ENCODE measurements around the gene ROBO1.

The ROBO1 gene

GRCh38 chr3:79016587-79017376 lies 751.0 kb downstream of the ROBO1 start:
- H4K20me1 ChIP-seq (ENCODE audit: low read depth, low read length), result no peaks in the 10 kb centered on the region
- no peaks in the 10 kb centered on the region for H3K9me3 ChIP-seq (ENCODE audit: insufficient read depth, low read length)
- H3K9ac ChIP-seq (ENCODE audit: low read length), result no peak overlapping the region
- no peaks in the 10 kb centered on the region for H3K79me2 ChIP-seq (ENCODE audit: insufficient read depth, low read length)
- H3K4me3 ChIP-seq (ENCODE audit: insufficient read depth, low read length, poor library complexity, severe bottlenecking), result no peak overlapping the region
- H3K27ac ChIP-seq (ENCODE audit: low read depth, low read length), result no peak overlapping the region
- no peak overlapping the region for H3K4me2 ChIP-seq (ENCODE audit: low read depth, low read length, poor library complexity, severe bottlenecking)
- no peaks in the 10 kb centered on the region for H3K9me2 ChIP-seq (replicated peaks; ENCODE audit: insufficient read depth, low read length)
- H2AFZ ChIP-seq (ENCODE audit: low read depth, low read length, severe bottlenecking), result no peak overlapping the region
- no peaks in the 10 kb centered on the region for H3F3A ChIP-seq (ENCODE audit: insufficient read depth)
- no peak for TF ChIP-seq EZH2phosphoT487 (conservative IDR thresholded peaks at IDR 0.05; ENCODE audit: low read length)
- no peaks in the 10 kb centered on the region for H3K27me3 ChIP-seq (ENCODE audit: low read length)
- no peaks in the 10 kb centered on the region for H3K36me3 ChIP-seq (ENCODE audit: low read length)

- H3K9me3 ChIP-seq (ENCODE audit: insufficient read depth, low read length), result no peaks in the 10 kb centered on the region
- no peaks in the 10 kb centered on the region for H3K27me3 ChIP-seq (ENCODE audit: low read length)
- no peaks in the 10 kb centered on the region for H3K79me2 ChIP-seq (ENCODE audit: insufficient read depth, low read length)
- H2AFZ ChIP-seq (ENCODE audit: low read depth, low read length, severe bottlenecking), result no peak overlapping the region
- H4K20me1 ChIP-seq (ENCODE audit: low read depth, low read length), result no peaks in the 10 kb centered on the region
- H3K4me2 ChIP-seq (ENCODE audit: low read depth, low read length, poor library complexity, severe bottlenecking), result no peak overlapping the region
- no peaks in the 10 kb centered on the region for H3F3A ChIP-seq (ENCODE audit: insufficient read depth)
- TF ChIP-seq CTCF (IDR thresholded peaks at IDR 0.05; ENCODE audit: insufficient read depth, low read length, poor library complexity, severe bottlenecking) (no peak), EZH2phosphoT487 (conservative IDR thresholded peaks at IDR 0.05; ENCODE audit: low read length) (no peak)
- H3K9me2 ChIP-seq (replicated peaks; ENCODE audit: insufficient read depth, low read length), result no peaks in the 10 kb centered on the region
- no peaks in the 10 kb centered on the region for H3K36me3 ChIP-seq (ENCODE audit: low read length)
- no peak overlapping the region for H3K9ac ChIP-seq (ENCODE audit: low read length)
- no peak overlapping the region for H3K27ac ChIP-seq (ENCODE audit: low read depth, low read length)
- H3K4me3 ChIP-seq (ENCODE audit: insufficient read depth, low read length, poor library complexity, severe bottlenecking), result no peak overlapping the region
Measured at GRCh38 chr3:79015854-79016253, 751.9 kb downstream of the ROBO1 start.

GRCh38 chr3:79012946-79013362 lies 754.8 kb downstream of the ROBO1 start:
- no peak for TF ChIP-seq CTCF (IDR thresholded peaks at IDR 0.05; ENCODE audit: insufficient read depth, low read length, poor library complexity, severe bottlenecking)
- TF ChIP-seq EZH2phosphoT487 (conservative IDR thresholded peaks at IDR 0.05; ENCODE audit: low read length), result no peak

GRCh38 chr3:79012530-79012913 lies 755.3 kb downstream of the ROBO1 start:
- Histone ChIP-seq H3K9me2 (replicated peaks; ENCODE audit: insufficient read depth, low read length) (no peaks in the 10 kb centered on the region), H3K36me3 (ENCODE audit: low read length) (no peaks in the 10 kb centered on the region), H3K27me3 (ENCODE audit: low read length) (no peaks in the 10 kb centered on the region), H3K79me2 (ENCODE audit: insufficient read depth, low read length) (no peaks in the 10 kb centered on the region), H2AFZ (ENCODE audit: low read depth, low read length, severe bottlenecking) (no peak overlapping the region), H3K4me2 (ENCODE audit: low read depth, low read length, poor library complexity, severe bottlenecking) (no peak overlapping the region), H4K20me1 (ENCODE audit: low read depth, low read length) (no peaks in the 10 kb centered on the region), H3K27ac (ENCODE audit: low read depth, low read length) (no peak overlapping the region), H3K4me3 (ENCODE audit: insufficient read depth, low read length, poor library complexity, severe bottlenecking) (no peak overlapping the region), H3F3A (ENCODE audit: insufficient read depth) (no peaks in the 10 kb centered on the region), H3K9ac (ENCODE audit: low read length) (no peak overlapping the region), H3K9me3 (ENCODE audit: insufficient read depth, low read length) (no peaks in the 10 kb centered on the region)
- TF ChIP-seq CTCF (IDR thresholded peaks at IDR 0.05; ENCODE audit: insufficient read depth, low read length, poor library complexity, severe bottlenecking) (no peak), EZH2phosphoT487 (conservative IDR thresholded peaks at IDR 0.05; ENCODE audit: low read length) (no peak)

More at GRCh38 chr3:79012946-79013362, 754.8 kb downstream of the ROBO1 start:
- Histone ChIP-seq H3K4me2 (ENCODE audit: low read depth, low read length, poor library complexity, severe bottlenecking) (no peak overlapping the region), H3K27me3 (ENCODE audit: low read length) (no peaks in the 10 kb centered on the region), H3K9me3 (ENCODE audit: insufficient read depth, low read length) (no peaks in the 10 kb centered on the region), H3K9me2 (replicated peaks; ENCODE audit: insufficient read depth, low read length) (no peaks in the 10 kb centered on the region), H3K36me3 (ENCODE audit: low read length) (no peaks in the 10 kb centered on the region), H3K4me3 (ENCODE audit: insufficient read depth, low read length, poor library complexity, severe bottlenecking) (no peak overlapping the region), H4K20me1 (ENCODE audit: low read depth, low read length) (no peaks in the 10 kb centered on the region), H3K9ac (ENCODE audit: low read length) (no peak overlapping the region), H2AFZ (ENCODE audit: low read depth, low read length, severe bottlenecking) (no peak overlapping the region), H3K79me2 (ENCODE audit: insufficient read depth, low read length) (no peaks in the 10 kb centered on the region), H3F3A (ENCODE audit: insufficient read depth) (no peaks in the 10 kb centered on the region), H3K27ac (ENCODE audit: low read depth, low read length) (no peak overlapping the region)
